DND-41 (cell line): ENCODE data around the gene EXOC1L.

Source experiments
- ATAC-seq: fragments of 200-7000 bp; cut with Tn5 transposase; 3 replicates; pipeline ENCODE4 v1.9.1; 2021; ENCODE audit warnings: low read depth; ENCODE audit not compliant: insufficient read depth
- DNase-seq: peaks from one replicate; pipeline ENCODE4 v3.0.0-alpha.2; 2020
- H2AFZ ChIP-seq: 2 replicates; pipeline ENCODE4 v1.6.0; 2012; ENCODE audit warnings: low read depth, low read length
- H3K27ac ChIP-seq: 2 replicates; pipeline ENCODE4 v1.5.1; 2012; ENCODE audit warnings: low read length, inconsistent platforms
- H3K27me3 ChIP-seq: fragments of 200-600 bp; sonication (generic); 2 replicates; pipeline ENCODE4 v1.6.0; 2012; ENCODE audit warnings: low read length, mild to moderate bottlenecking, inconsistent platforms; ENCODE audit not compliant: insufficient read depth, poor library complexity
- H3K36me3 ChIP-seq: 2 replicates; pipeline ENCODE4 v1.5.1; 2012; ENCODE audit warnings: low read length, inconsistent platforms; ENCODE audit not compliant: insufficient read depth
- H3K4me1 ChIP-seq: 2 replicates; pipeline ENCODE4 v1.5.1; 2012; ENCODE audit warnings: mild to moderate bottlenecking, low read length; ENCODE audit not compliant: insufficient read depth
- H3K4me2 ChIP-seq: 2 replicates; pipeline ENCODE4 v1.6.0; 2012; ENCODE audit warnings: mild to moderate bottlenecking, moderate library complexity, low read length, inconsistent platforms; ENCODE audit not compliant: insufficient read depth
- H3K4me3 ChIP-seq, 2 experiments: fragments of 200-600 bp in 1 of 2; shearing (Covaris generic) in 1 of 2; 2 replicates each; pipeline ENCODE4 v1.5.1; 2012 to 2016; ENCODE audit warnings: inconsistent platforms in 2 of 2, low read length in 2 of 2, mild to moderate bottlenecking in 2 of 2, low read depth in 1 of 2, moderate library complexity in 1 of 2
- H3K79me2 ChIP-seq: 2 replicates; pipeline ENCODE4 v1.6.0; 2012; ENCODE audit warnings: low read length, inconsistent platforms; ENCODE audit not compliant: insufficient read depth
- H3K9ac ChIP-seq: 2 replicates; pipeline ENCODE4 v1.6.0; 2012; ENCODE audit warnings: low read depth, mild to moderate bottlenecking, inconsistent platforms, low read length, moderate library complexity
- H3K9me3 ChIP-seq: 2 replicates; pipeline ENCODE4 v1.5.1; 2012; ENCODE audit warnings: low read length, moderate library complexity, mild to moderate bottlenecking, inconsistent platforms; ENCODE audit not compliant: insufficient read depth, severe bottlenecking
- H4K20me1 ChIP-seq: 2 replicates; pipeline ENCODE4 v1.6.0; 2012; ENCODE audit warnings: low read length; ENCODE audit not compliant: insufficient read depth
- CTCF ChIP-seq: IDR thresholded peaks from 2 replicates; pipeline ENCODE4 v1.5.1; 2012; ENCODE audit warnings: borderline replicate concordance, low read length, moderate library complexity, mild to moderate bottlenecking; ENCODE audit not compliant: poor library complexity, severe bottlenecking; ENCODE audit errors: extremely low read depth
- EZH2 ChIP-seq: IDR thresholded peaks from 3 replicates; pipeline ENCODE4 v1.6.1; 2012; ENCODE audit warnings: borderline replicate concordance, low read depth, mild to moderate bottlenecking, moderate library complexity, low read length, inconsistent platforms; ENCODE audit not compliant: severe bottlenecking

EXOC1L gene

GRCh38 chr4:55781812-55782211, 37.8 kb upstream of the EXOC1L start:
- no peak overlapping the region for H3K27ac ChIP-seq
- H4K20me1 ChIP-seq = no peaks in the 10 kb centered on the region
- no peaks in the 10 kb centered on the region for H3K9me3 ChIP-seq
- no peaks in the 10 kb centered on the region for H3K36me3 ChIP-seq
- no peak overlapping the region for H2AFZ ChIP-seq
- H3K4me2 ChIP-seq = no peak overlapping the region
- peaks cover 7% of the 10 kb centered on the region for H3K27me3 ChIP-seq
- no peaks in the 10 kb centered on the region for H3K79me2 ChIP-seq
- H3K4me1 ChIP-seq = no peaks in the 10 kb centered on the region
- no peak for DNase-seq
- no peak overlapping the region for H3K9ac ChIP-seq
- TF ChIP-seq EZH2 (no peak), CTCF (no peak)
- H3K4me3 ChIP-seq = no peak overlapping the region
- no peak for ATAC-seq

GRCh38 chr4:55783584-55783983, 36.0 kb upstream of the EXOC1L start:
- ATAC-seq (no peak), DNase-seq (no peak)
- no peaks in the 10 kb centered on the region for H3K36me3 ChIP-seq
- H3K27me3 ChIP-seq = peaks cover 7% of the 10 kb centered on the region
- no peak overlapping the region for H2AFZ ChIP-seq
- H3K4me1 ChIP-seq = no peaks in the 10 kb centered on the region
- no peak overlapping the region for H3K9ac ChIP-seq
- no peak overlapping the region for H3K4me2 ChIP-seq
- no peak overlapping the region for H3K27ac ChIP-seq
- H3K9me3 ChIP-seq = no peaks in the 10 kb centered on the region
- H3K79me2 ChIP-seq = no peaks in the 10 kb centered on the region
- TF ChIP-seq EZH2 = no peak
- TF ChIP-seq CTCF = no peak
- H4K20me1 ChIP-seq = no peaks in the 10 kb centered on the region
- no peak overlapping the region for H3K4me3 ChIP-seq

GRCh38 chr4:55784747-55785146, 34.8 kb upstream of the EXOC1L start:
- H2AFZ ChIP-seq = no peak overlapping the region
- ATAC-seq (no peak), DNase-seq (no peak)
- TF ChIP-seq EZH2 = no peak
- TF ChIP-seq CTCF = no peak
- H4K20me1 ChIP-seq = no peaks in the 10 kb centered on the region
- H3K36me3 ChIP-seq = no peaks in the 10 kb centered on the region
- peaks cover 7% of the 10 kb centered on the region for H3K27me3 ChIP-seq
- no peak overlapping the region for H3K4me2 ChIP-seq
- H3K4me1 ChIP-seq = no peaks in the 10 kb centered on the region
- H3K27ac ChIP-seq = no peak overlapping the region
- H3K9ac ChIP-seq = no peak overlapping the region
- no peaks in the 10 kb centered on the region for H3K9me3 ChIP-seq
- H3K4me3 ChIP-seq = no peak overlapping the region
- H3K79me2 ChIP-seq = no peaks in the 10 kb centered on the region

- TF ChIP-seq CTCF (no peak), EZH2 (no peak)
- no peak overlapping the region for H2AFZ ChIP-seq
- DNase-seq = no peak
These were observed 27.9 kb upstream of the EXOC1L start for GRCh38 chr4:55791666-55792065.

More at GRCh38 chr4:55791666-55792065, 27.9 kb upstream of the EXOC1L start:
- H3K9ac ChIP-seq = no peak overlapping the region
- peaks cover 4% of the 10 kb centered on the region for H3K27me3 ChIP-seq
- no peak overlapping the region for H3K27ac ChIP-seq
- no peak overlapping the region for H3K4me3 ChIP-seq
- H3K36me3 ChIP-seq = no peaks in the 10 kb centered on the region
- H3K4me1 ChIP-seq = no peaks in the 10 kb centered on the region
- no peaks in the 10 kb centered on the region for H4K20me1 ChIP-seq
- no peak for ATAC-seq
- no peak overlapping the region for H3K4me2 ChIP-seq
- H3K9me3 ChIP-seq = no peaks in the 10 kb centered on the region
- H3K79me2 ChIP-seq = no peaks in the 10 kb centered on the region
